NCI-H1694 treated with DMSO at 0.1 percent for 48 hours (cell line): Measurements from ENCODE around the gene ZNF19.
A peak's percentile ranks its signal among the peaks of the same experiment; 100 is the strongest.
"Not testable (repeated sequence)": the region's sequence is repeated elsewhere in the genome, so short reads cannot be mapped to it uniquely, and the experiment has no call there.

Source experiments
- DNase-seq: peaks from one replicate; lab custom pipeline; 2025; lab: John Stamatoyannopoulos, UW

ZNF19 gene

GRCh38 chr16:71489122-71489521 is at the start of gene ZNF19:
ZNF19 (minus strand) TSS chr16:71489324; CDS start chr16:71482114, 7,210 bp downstream.
- no peak for DNase-seq

- peak; percentile 34 for DNase-seq
These were observed 48.5 kb upstream of the ZNF19 start for GRCh38 chr16:71537643-71538042.

- no peak for DNase-seq
These were observed 47.8 kb upstream of the ZNF19 start for GRCh38 chr16:71536752-71537499.

- DNase-seq: no peak
These were observed 43.2 kb upstream of the ZNF19 start for GRCh38 chr16:71532366-71532765.

GRCh38 chr16:71528863-71529262 is 39.7 kb upstream of the ZNF19 start:
- no peak for DNase-seq

- no peak for DNase-seq
These were observed 39.1 kb upstream of the ZNF19 start for GRCh38 chr16:71528257-71528656.

- no peak for DNase-seq
These were observed 37.0 kb upstream of the ZNF19 start, which contains the start of gene CHST4 for GRCh38 chr16:71526111-71526631. CHST4 (plus strand) TSS chr16:71526426; CDS start chr16:71536678, 10,252 bp downstream.

- no peak for DNase-seq
These were observed 35.7 kb upstream of the ZNF19 start for GRCh38 chr16:71524566-71525553.

GRCh38 chr16:71520550-71520949 is 31.4 kb upstream of the ZNF19 start:
- no peak for DNase-seq

- DNase-seq: no peak
These were observed 25.9 kb upstream of the ZNF19 start for GRCh38 chr16:71515026-71515425.

- no peak for DNase-seq
These were observed 25.4 kb upstream of the ZNF19 start for GRCh38 chr16:71514476-71514875.

- DNase-seq: no peak
These were observed 24.2 kb upstream of the ZNF19 start for GRCh38 chr16:71513302-71513701.

- DNase-seq: no peak
These were observed 17.9 kb upstream of the ZNF19 start for GRCh38 chr16:71507061-71507460.

GRCh38 chr16:71504901-71505300 is 15.8 kb upstream of the ZNF19 start:
- no peak for DNase-seq

GRCh38 chr16:71504051-71504450 is 14.9 kb upstream of the ZNF19 start:
- DNase-seq: not testable (repeated sequence)

GRCh38 chr16:71501547-71501946 is 12.4 kb upstream of the ZNF19 start:
- no peak for DNase-seq

GRCh38 chr16:71500964-71501363 is 11.8 kb upstream of the ZNF19 start:
- DNase-seq: no peak

GRCh38 chr16:71499775-71500364 is 10.7 kb upstream of the ZNF19 start:
- peak; percentile 27 for DNase-seq

- DNase-seq: no peak
These were observed 8.9 kb upstream of the ZNF19 start for GRCh38 chr16:71498031-71498430.

- no peak for DNase-seq
These were observed 4.1 kb upstream of the ZNF19 start for GRCh38 chr16:71493213-71493612.

- DNase-seq: no peak
These were observed 3.7 kb upstream of the ZNF19 start for GRCh38 chr16:71492786-71493185.

- no peak for DNase-seq
These were observed 1.9 kb upstream of the ZNF19 start for GRCh38 chr16:71491054-71491453.
